T follicular helper cell (primary cell): ENCODE measurements around the gene CLASP2.

Experiments used
- DNase-seq: peaks from one replicate; pipeline ENCODE4 v3.0.0-alpha.2; 2020; ENCODE audit warnings: low read depth

The CLASP2 gene

GRCh38 chr3:33636125-33636850 is 81.8 kb downstream of the CLASP2 start:
- no peak for DNase-seq

DNA sequence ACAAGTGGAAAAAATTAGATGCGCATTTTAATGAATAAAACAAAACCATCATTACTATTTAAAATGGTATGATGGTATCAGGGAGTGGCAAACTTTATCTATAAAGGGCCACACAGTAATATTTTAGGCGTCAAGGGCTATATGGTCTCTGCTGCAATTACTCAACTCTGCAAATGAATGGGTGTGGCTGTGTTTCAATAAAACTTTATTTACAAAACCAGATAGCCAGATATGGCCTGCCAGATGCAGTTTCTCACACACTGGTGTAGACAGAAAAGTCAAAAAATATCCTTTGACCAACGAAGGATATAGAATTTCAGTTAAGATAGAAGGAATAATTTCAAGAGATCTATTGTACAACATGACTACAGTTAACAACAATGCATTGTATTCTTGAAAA is 83.8 kb downstream of the CLASP2 start:
- DNase-seq, result no peak

- no peak for DNase-seq
These were observed 88.8 kb downstream of the CLASP2 start for GRCh38 chr3:33629219-33629618.

GRCh38 chr3:33624756-33625155 is 93.3 kb downstream of the CLASP2 start:
- no peak for DNase-seq

DNA sequence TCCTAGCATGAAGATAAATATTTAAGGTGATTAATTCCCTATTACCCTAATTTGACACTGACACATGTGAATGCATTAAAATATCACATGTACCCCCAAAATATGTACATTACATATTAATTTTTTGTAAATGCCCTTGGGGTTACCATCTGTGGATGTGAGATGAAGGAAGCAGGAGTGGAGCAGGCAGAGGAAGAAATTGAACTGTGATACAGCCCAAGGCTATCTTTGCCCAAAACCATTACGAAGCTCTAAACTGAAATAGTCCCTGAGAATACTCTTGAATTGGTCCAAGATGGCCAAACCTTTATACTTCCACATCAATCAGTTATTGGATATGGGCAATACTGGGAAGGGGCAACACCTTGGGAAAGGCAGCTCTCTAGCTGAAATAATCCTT is 105.0 kb downstream of the CLASP2 start:
- DNase-seq, result no peak

DNA sequence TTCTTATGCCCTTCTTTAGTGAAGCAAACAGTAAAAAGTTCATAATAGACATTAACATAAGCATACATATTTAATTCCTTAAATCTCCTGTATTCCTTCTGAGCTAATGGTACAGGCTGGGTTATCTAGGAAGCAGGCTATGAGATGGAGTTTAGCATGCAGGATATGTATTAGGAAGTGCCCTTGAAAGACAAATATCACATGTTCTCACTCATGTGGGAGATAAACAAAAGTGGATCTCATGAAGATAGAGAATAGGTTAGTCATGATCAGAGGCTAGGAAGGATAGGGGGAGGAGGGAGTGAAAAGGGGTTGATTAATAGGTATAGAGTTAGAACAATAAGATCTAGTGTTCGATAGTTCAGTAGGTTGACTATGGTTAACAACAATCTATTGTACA is 105.4 kb downstream of the CLASP2 start:
- DNase-seq, result no peak

DNA sequence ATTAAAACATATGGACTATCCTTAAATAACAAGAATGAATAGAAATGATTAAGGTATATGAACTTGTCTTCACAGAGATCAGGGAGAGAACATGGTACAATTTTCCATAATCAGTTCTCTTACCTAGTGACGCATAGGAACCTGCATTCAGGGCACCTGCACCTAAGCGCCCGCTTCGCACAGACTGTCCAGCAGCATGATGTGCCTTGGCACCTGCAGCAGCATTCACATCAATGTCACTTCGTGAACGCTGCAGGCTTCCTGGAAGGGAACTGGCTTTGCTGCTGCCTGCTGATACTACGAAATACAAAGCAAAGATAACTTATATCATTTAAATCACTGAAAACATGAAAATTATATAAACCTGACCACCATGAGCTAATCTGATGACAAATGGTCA is 115.2 kb downstream of the CLASP2 start:
- DNase-seq, result no peak

DNA sequence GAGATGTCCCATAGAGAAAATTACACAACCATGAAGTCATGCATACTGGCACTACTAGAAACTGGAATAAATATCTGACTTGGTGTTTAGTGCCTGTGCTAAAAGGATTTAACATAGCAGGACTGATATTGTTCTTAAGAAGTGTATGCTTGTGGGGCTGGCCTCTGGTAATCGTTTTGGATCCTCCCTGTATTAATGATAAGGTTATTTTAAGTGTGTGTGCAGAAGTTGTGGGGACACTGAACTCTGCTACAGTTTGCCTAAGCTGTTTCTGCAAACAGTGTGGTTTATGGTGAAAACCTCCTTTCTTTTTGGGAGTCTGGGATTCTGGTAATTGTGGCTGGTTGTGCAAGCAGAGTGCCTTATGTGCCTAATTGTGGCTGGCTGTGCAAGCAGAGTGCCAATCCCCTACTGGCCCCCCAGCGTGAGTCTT is 120.8 kb downstream of the CLASP2 start:
- no peak for DNase-seq

DNA sequence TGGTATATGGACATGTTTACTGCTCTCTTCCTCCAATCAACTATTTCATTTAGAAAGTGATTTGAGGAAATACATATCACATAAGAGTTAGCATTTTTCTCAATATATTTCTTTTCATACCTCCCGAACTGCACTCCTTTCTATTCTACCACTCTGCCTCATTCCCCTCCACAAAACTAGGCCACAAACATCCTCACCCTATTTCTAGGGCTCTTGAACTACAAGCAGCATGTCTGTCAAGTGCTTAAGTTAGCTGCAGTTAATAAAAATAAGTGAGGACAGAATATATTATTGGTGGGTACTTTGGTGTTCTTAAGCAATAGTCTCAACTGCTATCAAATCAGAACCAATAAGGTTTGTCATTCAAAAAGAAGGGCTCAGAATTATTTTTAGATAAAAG is 125.1 kb downstream of the CLASP2 start:
- no peak for DNase-seq

DNA sequence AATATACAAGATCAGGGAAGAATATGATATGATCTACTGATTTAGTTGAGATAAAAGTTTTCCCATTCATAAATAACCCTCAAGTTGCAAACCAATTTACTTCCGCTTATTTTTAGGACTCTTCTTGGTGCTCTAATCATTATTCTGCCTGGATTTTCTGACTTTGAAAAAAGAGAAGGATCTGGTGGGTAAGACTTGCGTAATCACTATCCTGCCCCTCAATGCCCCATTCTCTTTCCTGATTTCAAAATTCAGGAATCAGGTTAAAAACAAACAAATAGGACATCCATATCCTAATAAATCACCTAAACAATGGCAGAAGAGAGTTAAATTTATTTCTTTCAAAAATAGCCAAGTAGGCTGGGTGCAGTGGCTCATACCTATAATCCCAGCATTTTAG is 127.5 kb downstream of the CLASP2 start:
- no peak for DNase-seq

- no peak for DNase-seq
These were observed 131.7 kb downstream of the CLASP2 start for GRCh38 chr3:33586402-33586801.

DNA sequence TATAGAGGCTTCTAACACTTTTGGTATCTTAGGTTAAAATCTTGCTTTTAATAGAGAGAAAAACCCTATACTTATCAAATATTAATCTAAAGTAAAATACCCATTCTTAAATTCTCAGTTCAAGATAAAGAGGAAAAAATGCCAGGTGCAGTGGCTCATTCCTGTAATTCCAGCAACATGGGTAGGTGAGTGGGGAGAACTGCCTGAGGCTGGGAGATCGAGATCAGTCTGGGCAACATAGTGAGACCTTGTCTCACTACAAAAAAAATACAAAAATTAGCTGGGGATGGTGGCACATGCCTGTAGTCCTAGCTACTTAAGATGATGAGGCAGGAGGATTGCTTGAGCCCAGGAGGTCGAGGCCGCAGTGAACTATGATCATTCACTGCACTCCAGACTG is 135.8 kb downstream of the CLASP2 start:
- DNase-seq, result no peak

DNA sequence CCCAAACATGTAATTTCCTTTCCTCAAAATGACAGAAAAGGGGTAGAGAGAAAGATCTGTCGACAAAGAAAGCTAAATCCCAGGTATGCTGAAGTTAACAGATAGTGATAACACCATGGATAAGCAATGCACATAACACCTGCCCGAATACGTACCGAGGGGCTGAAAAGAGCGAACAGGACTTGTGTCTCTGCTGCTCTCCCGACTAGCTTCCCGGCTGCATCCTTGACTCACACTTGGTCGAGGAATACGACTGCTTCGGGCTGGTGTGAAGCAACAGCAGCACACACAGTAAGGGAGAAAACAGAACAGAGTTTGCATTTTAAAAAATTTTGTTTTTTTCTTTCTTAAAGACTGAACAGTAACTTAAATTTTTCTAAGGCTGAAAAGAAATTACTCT is 136.4 kb downstream of the CLASP2 start:
- no peak for DNase-seq

- no peak for DNase-seq
These were observed 138.2 kb downstream of the CLASP2 start for GRCh38 chr3:33579840-33580239.

DNA sequence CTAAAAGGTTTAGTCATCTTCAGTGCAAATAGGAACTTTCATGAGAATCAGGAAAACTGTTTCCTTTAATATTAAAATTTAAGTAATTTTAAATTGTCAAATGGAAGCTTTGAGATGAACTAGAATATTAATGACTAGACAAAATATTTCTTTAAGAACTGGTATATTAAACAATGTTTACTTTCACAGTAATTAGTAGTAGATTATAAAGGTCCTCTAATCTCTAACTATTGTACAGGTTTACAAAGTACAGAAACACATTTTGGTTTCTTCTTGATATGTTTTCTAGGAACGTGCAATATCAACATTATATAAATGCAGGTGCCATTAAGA is 138.9 kb downstream of the CLASP2 start:
- DNase-seq, result no peak

DNA sequence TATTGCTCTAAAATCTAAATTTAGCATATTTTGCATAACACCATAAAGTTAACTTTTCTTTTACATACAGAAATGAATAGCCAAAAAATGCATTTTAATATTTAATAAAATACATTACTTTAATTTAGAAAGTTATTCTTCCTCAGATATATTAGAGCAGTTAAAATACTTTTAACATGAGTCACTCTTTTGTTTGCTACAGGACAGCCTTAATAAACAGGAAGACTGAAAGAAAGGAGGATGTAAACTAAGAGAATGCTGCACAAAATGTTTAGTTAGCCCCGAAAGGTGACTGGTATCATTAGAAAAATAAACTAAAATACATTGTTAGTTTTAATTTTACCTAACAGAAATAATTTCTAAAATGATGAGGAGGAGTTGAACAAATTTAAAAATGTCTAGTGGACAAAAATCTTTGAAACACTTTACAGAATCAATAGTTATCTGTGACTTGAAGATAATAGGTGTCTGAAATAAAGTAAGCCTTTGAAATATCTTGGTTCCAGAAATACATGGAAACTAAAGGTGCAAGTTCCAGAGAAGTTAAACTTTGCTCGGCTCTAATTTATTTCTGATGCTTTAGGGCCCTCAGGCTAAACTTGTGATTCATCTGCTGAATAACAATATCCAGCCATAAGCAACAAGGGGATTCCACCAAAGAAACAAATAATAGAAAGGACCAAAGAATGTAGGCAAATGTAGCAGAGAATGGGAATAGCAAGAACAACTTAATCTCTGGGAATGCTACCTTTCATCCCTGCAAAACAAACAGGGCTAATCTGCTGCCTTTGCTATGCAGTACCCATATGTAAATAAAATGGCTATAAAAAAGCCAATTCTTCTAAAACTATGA is 139.5 kb downstream of the CLASP2 start:
- no peak for DNase-seq

DNA sequence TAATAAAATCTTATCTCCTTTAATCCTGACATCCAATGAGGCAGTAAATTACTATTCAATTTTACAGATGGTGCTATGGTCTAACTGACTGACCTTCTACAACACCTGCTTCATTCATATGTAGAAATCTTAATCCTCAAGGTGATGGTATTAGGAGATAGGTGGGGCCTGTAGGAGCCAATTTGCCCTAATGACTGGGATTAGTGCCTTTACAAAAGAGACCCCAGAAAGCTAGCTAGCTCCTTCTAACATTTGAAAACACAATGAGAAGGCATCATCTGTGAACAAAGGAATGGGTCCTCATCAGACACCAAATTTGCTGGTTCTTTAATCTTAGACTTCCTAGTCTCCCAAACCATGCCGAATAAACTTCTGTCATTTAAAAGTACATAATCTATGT is 140.5 kb downstream of the CLASP2 start:
- DNase-seq, result no peak

GRCh38 chr3:33577173-33577572 is 140.9 kb downstream of the CLASP2 start:
- DNase-seq, result no peak

- no peak for DNase-seq
These were observed 142.7 kb downstream of the CLASP2 start for GRCh38 chr3:33575311-33575710.

- no peak for DNase-seq
These were observed 160.2 kb downstream of the CLASP2 start for GRCh38 chr3:33557829-33558228.

GRCh38 chr3:33557279-33557678 is 160.8 kb downstream of the CLASP2 start:
- no peak for DNase-seq

DNA sequence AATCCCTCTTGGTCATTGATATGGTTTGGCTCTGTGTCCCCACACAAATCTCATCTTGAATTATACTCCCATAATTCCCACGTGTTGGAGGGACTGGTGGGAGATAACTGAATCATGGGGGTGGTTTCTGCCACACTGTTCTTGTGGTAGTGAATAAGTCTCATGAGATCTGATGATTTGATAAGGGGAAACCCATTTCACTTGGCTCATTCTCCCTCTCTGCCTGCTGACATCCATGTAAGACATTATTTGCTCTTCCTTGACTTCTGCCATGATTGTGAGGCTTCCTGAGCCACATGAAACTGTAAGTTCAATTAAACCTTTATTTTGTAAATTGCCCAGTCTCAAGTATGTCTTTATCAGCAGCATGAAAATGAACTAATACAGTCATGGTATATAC is 171.0 kb downstream of the CLASP2 start:
- no peak for DNase-seq

DNA sequence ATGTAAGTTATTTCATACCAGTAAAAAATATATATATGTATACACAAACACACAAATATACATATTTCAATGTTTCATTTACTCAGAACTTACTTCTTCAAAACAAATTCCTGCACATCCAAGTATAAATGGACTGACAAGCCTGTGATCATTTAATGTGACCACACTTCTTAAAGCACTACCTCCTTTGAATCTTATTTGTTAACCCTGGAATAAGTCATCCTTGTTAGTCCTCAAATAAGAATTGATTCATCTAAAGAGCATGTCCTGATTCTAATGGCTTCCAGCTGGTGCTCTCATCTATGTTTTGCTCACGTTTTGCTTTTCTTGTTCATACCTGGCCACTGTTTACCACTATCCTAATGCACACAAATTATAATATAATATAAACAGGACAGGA is 173.9 kb downstream of the CLASP2 start:
- no peak for DNase-seq

GRCh38 chr3:33543601-33544000 is 174.5 kb downstream of the CLASP2 start:
- no peak for DNase-seq
